ENCODE data around the gene ZNF80.

- TF ChIP-seq CTCF (IDR thresholded peaks at IDR 0.05) = no peak
- TF ChIP-seq EP300 (IDR thresholded peaks at IDR 0.05) = no peak
- no peak for TF ChIP-seq POLR2A (IDR thresholded peaks at IDR 0.05)
These were observed 19.4 kb downstream of the ZNF80 start for GRCh38 chr3:114218006-114218405.

All from suprapubic skin (tissue), 3 donors.